GM18519 (cell line): ENCODE measurements around the gene IVD.
"Not testable (repeated sequence)": the region's sequence is repeated elsewhere in the genome, so short reads cannot be mapped to it uniquely, and the experiment has no call there.

Experiments used
- ATAC-seq: cut with Tn5 transposase; IDR thresholded peaks from one replicate; pipeline ENCODE4 v1.9.1; 2021; ENCODE audit warnings: mild to moderate bottlenecking, moderate library complexity; ENCODE audit not compliant: unreplicated experiment, low FRiP score

The IVD gene

GRCh38 chr15:40453941-40454340 is 48.3 kb downstream of the IVD start:
- ATAC-seq = not testable (repeated sequence)

GRCh38 chr15:40454904-40455391 is 49.4 kb downstream of the IVD start:
- no peak for ATAC-seq

- no peak for ATAC-seq
Observed at GRCh38 chr15:40456299-40456712, 50.7 kb downstream of the IVD start.

- ATAC-seq = no peak
Observed at GRCh38 chr15:40456738-40457137, 51.1 kb downstream of the IVD start.

GRCh38 chr15:40458495-40459371 is 53.1 kb downstream of the IVD start:
- ATAC-seq = no peak

GRCh38 chr15:40459391-40460015 is 53.9 kb downstream of the IVD start:
- ATAC-seq = no peak

GRCh38 chr15:40460404-40460803 is 54.8 kb downstream of the IVD start:
- no peak for ATAC-seq

- ATAC-seq = no peak
Observed at GRCh38 chr15:40461958-40462357, 56.4 kb downstream of the IVD start.

GRCh38 chr15:40463279-40463678 is 57.7 kb downstream of the IVD start:
- ATAC-seq = no peak

- no peak for ATAC-seq
Observed at GRCh38 chr15:40463886-40464545, 58.4 kb downstream of the IVD start.

GRCh38 chr15:40464595-40465185 is 59.1 kb downstream of the IVD start:
- no peak for ATAC-seq

- no peak for ATAC-seq
Observed at GRCh38 chr15:40465939-40466338, 60.3 kb downstream of the IVD start.

- no peak for ATAC-seq
Observed at GRCh38 chr15:40466426-40467260, 61.0 kb downstream of the IVD start.

- ATAC-seq = no peak
Observed at GRCh38 chr15:40467261-40467615, 61.6 kb downstream of the IVD start.

- ATAC-seq = no peak
Observed at GRCh38 chr15:40468898-40469331, 63.3 kb downstream of the IVD start.

GRCh38 chr15:40469776-40470390 is 64.3 kb downstream of the IVD start:
- no peak for ATAC-seq

- no peak for ATAC-seq
Observed at GRCh38 chr15:40470423-40471104, 65.0 kb downstream of the IVD start, which contains the start of gene CHST14. Gene CHST14 (plus strand): TSS chr15:40470984. CDS start chr15:40471214, 230 bp downstream.
